HCT116 (cell line): ENCODE results near the gene CDH1. TPM values are rescaled to one million over a fixed set of nuclear protein-coding genes. Genes with fewer than 3 reads are reported as not detected.

Source experiments
- ATAC-seq: fragments of 200-7000 bp; cut with Tn5 transposase; 2 replicates; pipeline ENCODE4 v1.9.1; 2020; ENCODE audit warnings: mild to moderate bottlenecking, moderate library complexity
- BruUV-seq: library from RNA; stranded (reverse); fragments of 400-500 nt; replicated peaks from 2 replicates; lab custom pipeline; 2021; lab: Mats Ljungman, UMichigan
- CTCF ChIA-PET: fragments of 300-600 bp; sonication (Branson Sonifier 250); formaldehyde crosslinking; loops from one replicate; lab custom pipeline; 2021; ENCODE audit warnings: antibody characterized with exemption; lab: Charles Lee
- POLR2A ChIA-PET: fragments of 300-600, 350-600 bp; sonication (Branson Sonifier 250); formaldehyde crosslinking; loops from one replicate; lab custom pipeline; 2021; ENCODE audit warnings: antibody characterized with exemption; lab: Charles Lee
- RAD21 ChIA-PET, 2 experiments: fragments of 300-600 bp; sonication (Branson Sonifier 250); formaldehyde crosslinking; loops; one replicate each; lab custom pipeline; 2023; ENCODE audit warnings: low total read pairs in 2 of 2; ENCODE audit not compliant: uncharacterized antibody in 2 of 2, unreplicated experiment in 2 of 2, low non-redundant PET in 1 of 2; lab: Charles Lee
- DNase-seq: peaks from one replicate; pipeline ENCODE4 v3.0.0-alpha.2; 2010; ENCODE audit warnings: low read depth, low spot score
- H2AFZ ChIP-seq: fragments of 200-600 bp; shearing (Covaris generic), sonication (generic); 2 replicates; pipeline ENCODE4 v1.6.1; 2017; ENCODE audit warnings: low read depth, mixed run types, mixed read lengths, antibody characterized with exemption, low read length; ENCODE audit not compliant: poor library complexity, severe bottlenecking
- H3K27ac ChIP-seq: 2 replicates; pipeline ENCODE4 v1.5.1; 2012; ENCODE audit warnings: low read depth, low read length
- H3K27me3 ChIP-seq: fragments of 200-600 bp; sonication (generic); 2 replicates; pipeline ENCODE4 v1.6.1; 2016; ENCODE audit warnings: mixed run types, low read length, mixed read lengths; ENCODE audit not compliant: insufficient read depth
- H3K36me3 ChIP-seq, 2 experiments: fragments of 200-500 bp in 1 of 2; fragments of 200-600 bp in 1 of 2; sonication (Bioruptor generic) in 1 of 2; sonication (generic) in 1 of 2; 2 replicates each; pipeline versions ENCODE4 v1.5.1 to v1.6.1; 2014 to 2016; ENCODE audit warnings: low read length in 2 of 2, inconsistent platforms in 1 of 2, mixed read lengths in 1 of 2, mixed run types in 1 of 2; ENCODE audit not compliant: insufficient read depth in 2 of 2, control insufficient read depth in 1 of 2
- H3K4me1 ChIP-seq, 2 experiments: fragments of 200-600 bp in 1 of 2; sonication (generic) in 1 of 2; 2 replicates each; pipeline versions ENCODE4 v1.5.1 to v1.6.1; 2012 to 2017; ENCODE audit warnings: low read length in 2 of 2, inconsistent platforms in 1 of 2, mild to moderate bottlenecking in 1 of 2, mixed read lengths in 1 of 2, mixed run types in 1 of 2, moderate library complexity in 1 of 2; ENCODE audit not compliant: insufficient read depth in 2 of 2, control insufficient read depth in 1 of 2
- H3K4me2 ChIP-seq: fragments of 200-600 bp; sonication (generic); 2 replicates; pipeline ENCODE4 v1.6.1; 2017; ENCODE audit warnings: mixed run types, low read length, mixed read lengths
- H3K4me3 ChIP-seq, 2 experiments: fragments of 200-600 bp in 1 of 2; sonication (generic) in 1 of 2; replicated peaks in 1 of 2; 2 replicates each; pipeline ENCODE4 v1.5.1; 2011 to 2016; ENCODE audit warnings: low read length in 2 of 2, control low read depth in 1 of 2, low read depth in 1 of 2, mild to moderate bottlenecking in 1 of 2, mixed read lengths in 1 of 2, mixed run types in 1 of 2
- H3K79me2 ChIP-seq: fragments of 200-600 bp; sonication (generic); 2 replicates; pipeline ENCODE4 v1.6.1; 2017; ENCODE audit warnings: mild to moderate bottlenecking, mixed run types, low read length, moderate library complexity, mixed read lengths; ENCODE audit not compliant: insufficient read depth
- H3K9ac ChIP-seq: fragments of 200-600 bp; sonication (generic); 2 replicates; pipeline ENCODE4 v1.6.1; 2016; ENCODE audit warnings: low read length, mixed read lengths
- H3K9me2 ChIP-seq: fragments of 200-600 bp; sonication (generic), shearing (Covaris generic); 2 replicates; pipeline ENCODE4 v1.6.1; 2017; ENCODE audit warnings: mixed run types, mild to moderate bottlenecking, moderate library complexity; ENCODE audit not compliant: insufficient read depth
- H3K9me3 ChIP-seq, 2 experiments: fragments of 200-500 bp in 1 of 2; fragments of 200-600 bp in 1 of 2; sonication (Bioruptor generic) in 1 of 2; sonication (generic) in 1 of 2; 2 replicates each; pipeline ENCODE4 v1.6.1; 2014 to 2017; ENCODE audit warnings: low read length in 2 of 2, mixed read lengths in 2 of 2, inconsistent platforms in 1 of 2, low read depth in 1 of 2, mild to moderate bottlenecking in 1 of 2, mixed run types in 1 of 2, moderate library complexity in 1 of 2; ENCODE audit not compliant: control insufficient read depth in 1 of 2, insufficient read depth in 1 of 2
- H4K20me1 ChIP-seq: fragments of 200-600 bp; sonication (generic), shearing (Covaris generic); 2 replicates; pipeline ENCODE4 v1.6.1; 2017; ENCODE audit warnings: mixed run types, mild to moderate bottlenecking, moderate library complexity; ENCODE audit not compliant: insufficient read depth
- CEBPB ChIP-seq: IDR thresholded peaks from 2 replicates; pipeline ENCODE4 v1.6.1; 2012; ENCODE audit warnings: low read depth
- ELF1 ChIP-seq: IDR thresholded peaks from 2 replicates; pipeline ENCODE4 v1.6.1; 2012; ENCODE audit warnings: low read depth, borderline replicate concordance
- EZH2 ChIP-seq: fragments of 200-600 bp; sonication (generic); IDR thresholded peaks from 2 replicates; pipeline ENCODE4 v1.6.1; 2017; ENCODE audit warnings: antibody characterized with exemption, mixed run types
- FOSL1 ChIP-seq: IDR thresholded peaks from 2 replicates; pipeline ENCODE4 v1.6.1; 2012; ENCODE audit warnings: low read depth
- JUND ChIP-seq: IDR thresholded peaks from 2 replicates; pipeline ENCODE4 v1.6.1; 2012
- POLR2A ChIP-seq: IDR thresholded peaks from 2 replicates; pipeline ENCODE4 v1.7.0; 2011; ENCODE audit warnings: borderline replicate concordance; ENCODE audit not compliant: insufficient read depth, insufficient read length; ENCODE audit errors: extremely low read depth
- SIN3A ChIP-seq: IDR thresholded peaks from 2 replicates; pipeline ENCODE4 v1.6.1; 2012; ENCODE audit warnings: low read depth
- SP1 ChIP-seq: IDR thresholded peaks from 2 replicates; pipeline ENCODE4 v1.6.1; 2012; ENCODE audit warnings: low read depth
- SRF ChIP-seq: IDR thresholded peaks from 2 replicates; pipeline ENCODE4 v1.6.1; 2012; ENCODE audit warnings: low read depth
- TCF7L2 ChIP-seq: IDR thresholded peaks from 2 replicates; pipeline ENCODE4 v1.7.0; 2011; ENCODE audit warnings: borderline replicate concordance, inconsistent platforms; ENCODE audit not compliant: insufficient read depth, insufficient read length; ENCODE audit errors: extremely low read depth
- YY1 ChIP-seq: IDR thresholded peaks from 2 replicates; pipeline ENCODE4 v1.6.1; 2011; ENCODE audit warnings: low read length, low read depth, moderate library complexity, mild to moderate bottlenecking; ENCODE audit not compliant: insufficient replicate concordance; ENCODE audit errors: extremely low read depth
- ZFX ChIP-seq: fragments of 450-650 bp; IDR thresholded peaks from 2 replicates; pipeline ENCODE4 v1.6.1; 2017
- ZNF274 ChIP-seq: fragments of 200-500 bp; sonication (Bioruptor generic); IDR thresholded peaks from 2 replicates; pipeline ENCODE4 v1.6.1; 2014; ENCODE audit warnings: mild to moderate bottlenecking, low read depth, low read length, inconsistent platforms
- intact Hi-C: fragments of 100-400 bp; cut with micrococcal nuclease; formaldehyde crosslinking; loops from 2 replicates; pipeline ENCODE4 v1.10.0; 2022
- total RNA-seq: library from RNA; stranded (reverse); gene quantifications from one replicate; pipeline ENCODE4 v1.2.1, GENCODE V29; 2021; ENCODE audit not compliant: unreplicated experiment
- TF ChIP-seq, protein P1 (sequence below): IDR thresholded peaks from 2 replicates; pipeline ENCODE4 v1.6.1; 2012
- TF ChIP-seq, protein P2 (sequence below): IDR thresholded peaks from 2 replicates; pipeline ENCODE4 v1.6.1; 2012
- TF ChIP-seq, protein P3 (sequence below): IDR thresholded peaks from 2 replicates; pipeline ENCODE4 v1.6.1; 2011; ENCODE audit warnings: mild to moderate bottlenecking, low read length, moderate library complexity; ENCODE audit not compliant: insufficient replicate concordance; ENCODE audit errors: extremely low read depth

Gene CDH1
- total RNA-seq, 1 experiment from 2014 or later, result 73.2 TPM

DNA sequence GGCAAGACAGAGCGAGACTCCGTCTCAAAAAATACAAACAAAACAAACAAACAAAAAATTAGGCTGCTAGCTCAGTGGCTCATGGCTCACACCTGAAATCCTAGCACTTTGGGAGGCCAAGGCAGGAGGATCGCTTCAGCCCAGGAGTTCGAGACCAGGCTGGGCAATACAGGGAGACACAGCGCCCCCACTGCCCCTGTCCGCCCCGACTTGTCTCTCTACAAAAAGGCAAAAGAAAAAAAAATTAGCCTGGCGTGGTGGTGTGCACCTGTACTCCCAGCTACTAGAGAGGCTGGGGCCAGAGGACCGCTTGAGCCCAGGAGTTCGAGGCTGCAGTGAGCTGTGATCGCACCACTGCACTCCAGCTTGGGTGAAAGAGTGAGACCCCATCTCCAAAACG, 531 bp upstream of the CDH1 start:
- TF ChIP-seq, protein P1, sequence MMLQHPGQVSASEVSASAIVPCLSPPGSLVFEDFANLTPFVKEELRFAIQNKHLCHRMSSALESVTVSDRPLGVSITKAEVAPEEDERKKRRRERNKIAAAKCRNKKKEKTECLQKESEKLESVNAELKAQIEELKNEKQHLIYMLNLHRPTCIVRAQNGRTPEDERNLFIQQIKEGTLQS, result no peak
- no peak for TF ChIP-seq YY1
- TF ChIP-seq ZFX, result no peak
- no peak for TF ChIP-seq JUND
- TF ChIP-seq, protein P2, sequence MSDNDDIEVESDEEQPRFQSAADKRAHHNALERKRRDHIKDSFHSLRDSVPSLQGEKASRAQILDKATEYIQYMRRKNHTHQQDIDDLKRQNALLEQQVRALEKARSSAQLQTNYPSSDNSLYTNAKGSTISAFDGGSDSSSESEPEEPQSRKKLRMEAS, result no peak
- no peak for TF ChIP-seq SIN3A
- DNase-seq (no peak), ATAC-seq (peak; percentile 6; the same call in 1 of the 2 replicates)
- intact Hi-C loops, result no loop called here
- Histone ChIP-seq H3K36me3 (peaks cover 0 to 3% of the 10 kb centered on the region in 2 experiments; a peak in 1 of 4 replicates), H3K9me2 (no peaks in the 10 kb centered on the region), H3K4me1 (peaks cover 40 to 52% of the 10 kb centered on the region in 2 experiments), H3K9ac (no peak overlapping the region), H2AFZ (peak overlapping the region; percentile 90), H3K4me3 (peak overlapping the region; percentile 79 to 86), H3K79me2 (peaks cover 28% of the 10 kb centered on the region), H3K9me3 (no peaks in the 10 kb centered on the region), H3K27me3 (no peaks in the 10 kb centered on the region), H3K27ac (no peak overlapping the region), H4K20me1 (no peaks in the 10 kb centered on the region), H3K4me2 (peak overlapping the region; percentile 96)
- ChIA-PET POLR2A (interaction anchor here (0.6 to 1.3 kb wide), 10 partner anchors 8 to 990 kb away, joined by 3 to 6 read pairs (median 4); partner anchors contain the start of gene NQO1), CTCF (no interaction called here), RAD21 (interaction anchor here in 1 of 2 experiments (0.7 kb wide), 1 partner anchor 327 kb away, joined by 3 read pairs; no protein-coding TSS in a partner anchor)
- TSS peak; percentile 49 for BruUV-seq

DNA sequence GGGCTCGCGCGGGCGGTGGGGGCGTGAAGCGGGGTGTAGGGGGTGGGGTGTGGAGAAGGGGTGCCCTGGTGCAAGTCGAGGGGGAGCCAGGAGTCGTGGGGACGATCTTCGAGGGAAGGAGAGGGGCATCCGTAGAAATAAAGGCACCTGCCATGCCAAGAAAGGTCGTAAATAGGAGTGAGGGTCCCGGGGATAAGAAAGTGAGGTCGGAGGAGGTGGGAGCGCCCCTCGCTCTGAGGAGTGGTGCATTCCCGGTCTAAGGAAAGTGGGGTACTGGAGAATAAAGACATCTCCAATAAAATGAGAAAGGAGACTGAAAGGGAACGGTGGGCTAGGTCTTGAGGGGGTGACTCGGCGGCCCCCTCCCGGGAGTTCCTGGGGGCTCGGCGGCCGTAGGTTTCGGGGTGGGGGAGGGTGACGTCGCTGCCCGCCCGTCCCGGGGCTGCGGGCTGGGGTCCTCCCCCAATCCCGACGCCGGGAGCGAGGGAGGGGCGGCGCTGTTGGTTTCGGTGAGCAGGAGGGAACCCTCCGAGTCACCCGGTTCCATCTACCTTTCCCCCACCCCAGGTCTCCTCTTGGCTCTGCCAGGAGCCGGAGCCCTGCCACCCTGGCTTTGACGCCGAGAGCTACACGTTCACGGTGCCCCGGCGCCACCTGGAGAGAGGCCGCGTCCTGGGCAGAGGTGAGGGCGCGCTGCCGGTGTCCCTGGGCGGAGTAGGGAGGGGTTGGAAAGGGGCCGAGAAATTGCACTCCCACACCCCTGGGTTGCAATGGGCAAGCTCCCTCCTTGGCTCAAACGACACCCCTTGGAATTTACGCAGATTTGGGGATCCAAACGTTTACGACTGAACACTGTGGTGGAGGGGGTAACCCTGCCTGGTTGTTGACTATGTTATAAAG, 888 bp downstream of the CDH1 start:
- POLR2A ChIA-PET, result interaction anchor here (1.0 to 1.3 kb wide), 6 partner anchors 9 to 147 kb away, joined by 3 to 6 read pairs (median 4); no protein-coding TSS in a partner anchor
- Histone ChIP-seq H3K4me3 (peak overlapping the region; percentile 79 to 86), H4K20me1 (no peaks in the 10 kb centered on the region), H3K4me1 (peaks cover 41 to 52% of the 10 kb centered on the region in 2 experiments), H3K36me3 (peaks cover 0 to 3% of the 10 kb centered on the region in 2 experiments; a peak in 1 of 4 replicates), H3K4me2 (peak overlapping the region; percentile 96), H3K9ac (peak overlapping the region; percentile 85), H3K79me2 (peaks cover 34% of the 10 kb centered on the region), H2AFZ (no peak overlapping the region), H3K9me3 (no peaks in the 10 kb centered on the region), H3K9me2 (no peaks in the 10 kb centered on the region), H3K27ac (peak overlapping the region; percentile 58), H3K27me3 (no peaks in the 10 kb centered on the region)
- no TSS peak for BruUV-seq
- RAD21 ChIA-PET, result interaction anchor here (1.0 to 1.8 kb wide), 3 partner anchors 31 to 148 kb away, joined by 3 to 6 read pairs (median 4); no protein-coding TSS in a partner anchor
- intact Hi-C loops, result no loop called here
- DNase-seq, result no peak
- CTCF ChIA-PET, result interaction anchor here (1.5 kb wide), 1 partner anchor 147 kb away, joined by 5 read pairs; no protein-coding TSS in a partner anchor
- peak; percentile 44 for ATAC-seq
- TF ChIP-seq, protein P1, result no peak
- TF ChIP-seq ELF1, result no peak
- TF ChIP-seq ZNF274, result no peak
- no peak for TF ChIP-seq SRF
- no peak for TF ChIP-seq CEBPB
- TF ChIP-seq, protein P3, sequence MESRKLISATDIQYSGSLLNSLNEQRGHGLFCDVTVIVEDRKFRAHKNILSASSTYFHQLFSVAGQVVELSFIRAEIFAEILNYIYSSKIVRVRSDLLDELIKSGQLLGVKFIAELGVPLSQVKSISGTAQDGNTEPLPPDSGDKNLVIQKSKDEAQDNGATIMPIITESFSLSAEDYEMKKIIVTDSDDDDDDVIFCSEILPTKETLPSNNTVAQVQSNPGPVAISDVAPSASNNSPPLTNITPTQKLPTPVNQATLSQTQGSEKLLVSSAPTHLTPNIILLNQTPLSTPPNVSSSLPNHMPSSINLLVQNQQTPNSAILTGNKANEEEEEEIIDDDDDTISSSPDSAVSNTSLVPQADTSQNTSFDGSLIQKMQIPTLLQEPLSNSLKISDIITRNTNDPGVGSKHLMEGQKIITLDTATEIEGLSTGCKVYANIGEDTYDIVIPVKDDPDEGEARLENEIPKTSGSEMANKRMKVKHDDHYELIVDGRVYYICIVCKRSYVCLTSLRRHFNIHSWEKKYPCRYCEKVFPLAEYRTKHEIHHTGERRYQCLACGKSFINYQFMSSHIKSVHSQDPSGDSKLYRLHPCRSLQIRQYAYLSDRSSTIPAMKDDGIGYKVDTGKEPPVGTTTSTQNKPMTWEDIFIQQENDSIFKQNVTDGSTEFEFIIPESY, result no peak
- TF ChIP-seq SIN3A, result no peak
- TF ChIP-seq ZFX, result no peak
- TF ChIP-seq EZH2, result no peak
- no peak for TF ChIP-seq TCF7L2
- TF ChIP-seq FOSL1, result no peak
- no peak for TF ChIP-seq SP1
- no peak for TF ChIP-seq JUND
- no peak for TF ChIP-seq POLR2A
